WTC11 (cell line): ENCODE data around the gene MPC1. TPM values are rescaled to one million over a fixed set of nuclear protein-coding genes. Genes with fewer than 3 reads are reported as not detected.
"Not testable (repeated sequence)": the region's sequence is repeated elsewhere in the genome, so short reads cannot be mapped to it uniquely, and the experiment has no call there.

ENCODE experiments used
- ATAC-seq: fragments of 200-7000 bp; cut with Tn5 transposase; 2 replicates; pipeline ENCODE4 v1.10.0; 2021; ENCODE audit warnings: mild to moderate bottlenecking, moderate library complexity
- CTCF ChIA-PET: fragments of 300-600 bp; sonication (Branson Sonifier 250); formaldehyde crosslinking; loops from one replicate; lab custom pipeline; 2021; ENCODE audit warnings: antibody characterized with exemption; lab: Charles Lee
- POLR2A ChIA-PET: fragments of 350-600 bp; sonication (Branson Sonifier 250); formaldehyde crosslinking; loops from one replicate; lab custom pipeline; 2021; ENCODE audit warnings: antibody characterized with exemption; lab: Charles Lee
- DNase-seq: peaks from one replicate; pipeline ENCODE4 v3.0.0; 2021; ENCODE audit warnings: low spot score
- H3K27ac Mint-ChIP-seq: 2 replicates; pipeline ENCODE4 v1.8.0; 2021; ENCODE audit warnings: mixed read lengths
- H3K27me3 Mint-ChIP-seq: 2 replicates; pipeline ENCODE4 v1.8.0; 2021; ENCODE audit warnings: low read depth, mild to moderate bottlenecking, moderate library complexity, mixed read lengths
- H3K36me3 Mint-ChIP-seq: 2 replicates; pipeline ENCODE4 v1.8.0; 2021; ENCODE audit warnings: mixed read lengths
- H3K4me1 Mint-ChIP-seq: 2 replicates; pipeline ENCODE4 v1.8.0; 2022; ENCODE audit warnings: mixed read lengths
- H3K4me3 Mint-ChIP-seq: 2 replicates; pipeline ENCODE4 v1.8.0; 2021; ENCODE audit warnings: mild to moderate bottlenecking, moderate library complexity, mixed read lengths
- H3K9me3 Mint-ChIP-seq: 2 replicates; pipeline ENCODE4 v1.8.0; 2021; ENCODE audit warnings: mixed read lengths
- ARID4B ChIP-seq: sonication (generic); formaldehyde crosslinking; IDR thresholded peaks from 2 replicates; pipeline ENCODE4 v1.8.0; 2023; ENCODE audit warnings: missing genetic modification reagents, mild to moderate bottlenecking, borderline replicate concordance
- CDX4 ChIP-seq: fragments of 250-450 bp; sonication (Bioruptor Pico); IDR thresholded peaks from 2 replicates; pipeline ENCODE4 v1.9.0; 2021; ENCODE audit warnings: moderate library complexity, mild to moderate bottlenecking, inconsistent platforms, borderline replicate concordance
- ERG ChIP-seq: fragments of 250-450 bp; sonication (Bioruptor Pico); IDR thresholded peaks from 2 replicates; pipeline ENCODE4 v1.8.0; 2021; ENCODE audit warnings: mild to moderate bottlenecking
- ESRRA ChIP-seq: sonication (generic); formaldehyde crosslinking; IDR thresholded peaks from 2 replicates; pipeline ENCODE4 v1.8.1; 2022; ENCODE audit warnings: mild to moderate bottlenecking, missing genetic modification reagents, borderline replicate concordance
- GTF2I ChIP-seq: fragments of 250-450 bp; sonication (Bioruptor Pico); conservative IDR thresholded peaks from 2 replicates; pipeline ENCODE4 v1.4.0; 2021; ENCODE audit warnings: mild to moderate bottlenecking
- IRF2 ChIP-seq: sonication (generic); formaldehyde crosslinking; IDR thresholded peaks from 2 replicates; pipeline ENCODE4 v1.8.0; 2022; ENCODE audit warnings: low read depth, missing genetic modification reagents, borderline replicate concordance
- JUN ChIP-seq: sonication (generic); formaldehyde crosslinking; IDR thresholded peaks from 2 replicates; pipeline ENCODE4 v1.8.0; 2023; ENCODE audit warnings: mild to moderate bottlenecking, missing genetic modification reagents
- MAX ChIP-seq: sonication (generic); formaldehyde crosslinking; IDR thresholded peaks from 2 replicates; pipeline ENCODE4 v1.8.0; 2022; ENCODE audit warnings: mild to moderate bottlenecking, missing genetic modification reagents
- ZNF121 ChIP-seq: sonication (generic); formaldehyde crosslinking; IDR thresholded peaks from 2 replicates; pipeline ENCODE4 v1.8.0; 2023; ENCODE audit warnings: missing genetic modification reagents
- ZNF138 ChIP-seq: sonication (generic); formaldehyde crosslinking; conservative IDR thresholded peaks from 2 replicates; pipeline ENCODE4 v1.8.1; 2022; ENCODE audit warnings: mild to moderate bottlenecking, moderate library complexity, missing genetic modification reagents
- ZNF671 ChIP-seq: fragments of 250-450 bp; sonication (Bioruptor Pico); IDR thresholded peaks from 2 replicates; pipeline ENCODE4 v1.8.0; 2021; ENCODE audit warnings: mild to moderate bottlenecking
- total RNA-seq: library from RNA; stranded (reverse); gene quantifications from 3 replicates; pipeline ENCODE4 v1.2.3, GENCODE V29; 2021
- TF ChIP-seq, protein P1 (sequence below): fragments of 200-600 bp; IDR thresholded peaks from 2 replicates; pipeline ENCODE4 v1.8.0; 2022; ENCODE audit warnings: antibody characterized with exemption
- TF ChIP-seq, protein P2 (sequence below): sonication (generic); formaldehyde crosslinking; IDR thresholded peaks from 2 replicates; pipeline ENCODE4 v1.8.0; 2022; ENCODE audit warnings: mild to moderate bottlenecking, missing genetic modification reagents
- TF ChIP-seq, protein P3 (sequence below): sonication (generic); formaldehyde crosslinking; IDR thresholded peaks from 2 replicates; pipeline ENCODE4 v1.8.1; 2023; ENCODE audit warnings: mild to moderate bottlenecking, missing genetic modification reagents, moderate library complexity

Gene MPC1
- total RNA-seq, 1 experiment from 2014 or later: 10.7 TPM

GRCh38 chr6:166383802-166384363 is 1.1 kb upstream of the MPC1 start:
- H3K36me3 Mint-ChIP-seq, ATAC-seq, H3K9me3 Mint-ChIP-seq, H3K27me3 Mint-ChIP-seq, DNase-seq, CTCF ChIA-PET: not testable (repeated sequence)
- Mint-ChIP-seq H3K4me1 (peaks cover 12% of the 10 kb centered on the region), H3K4me3 (peak overlapping the region; percentile 82), H3K27ac (peak overlapping the region; percentile 77)
- peak; percentile 88; the same call in 1 of the 2 replicates for TF ChIP-seq ZNF121 (CRISPR knock-in tag)
- TF ChIP-seq GTF2I (CRISPR knock-in tag): peak; percentile 85
- POLR2A ChIA-PET: interaction anchor here (0.6 kb wide), 1 partner anchor 8 kb away, joined by 3 read pairs; no protein-coding TSS in a partner anchor

GRCh38 chr6:166382500-166382932 is 224 bp downstream of the MPC1 start:
- DNase-seq (no peak), ATAC-seq (no peak)
- ChIA-PET CTCF (no interaction called here), POLR2A (no interaction called here)
- H3K36me3 Mint-ChIP-seq: no peaks in the 10 kb centered on the region
- H3K9me3 Mint-ChIP-seq: no peaks in the 10 kb centered on the region
- no peak overlapping the region for H3K27ac Mint-ChIP-seq
- H3K4me1 Mint-ChIP-seq: peaks cover 9% of the 10 kb centered on the region
- H3K27me3 Mint-ChIP-seq: no peaks in the 10 kb centered on the region; the same call in 1 of the 2 replicates
- H3K4me3 Mint-ChIP-seq: peak overlapping the region; percentile 79
- no peak for TF ChIP-seq ZNF671 (CRISPR knock-in tag)
- TF ChIP-seq, protein P1, sequence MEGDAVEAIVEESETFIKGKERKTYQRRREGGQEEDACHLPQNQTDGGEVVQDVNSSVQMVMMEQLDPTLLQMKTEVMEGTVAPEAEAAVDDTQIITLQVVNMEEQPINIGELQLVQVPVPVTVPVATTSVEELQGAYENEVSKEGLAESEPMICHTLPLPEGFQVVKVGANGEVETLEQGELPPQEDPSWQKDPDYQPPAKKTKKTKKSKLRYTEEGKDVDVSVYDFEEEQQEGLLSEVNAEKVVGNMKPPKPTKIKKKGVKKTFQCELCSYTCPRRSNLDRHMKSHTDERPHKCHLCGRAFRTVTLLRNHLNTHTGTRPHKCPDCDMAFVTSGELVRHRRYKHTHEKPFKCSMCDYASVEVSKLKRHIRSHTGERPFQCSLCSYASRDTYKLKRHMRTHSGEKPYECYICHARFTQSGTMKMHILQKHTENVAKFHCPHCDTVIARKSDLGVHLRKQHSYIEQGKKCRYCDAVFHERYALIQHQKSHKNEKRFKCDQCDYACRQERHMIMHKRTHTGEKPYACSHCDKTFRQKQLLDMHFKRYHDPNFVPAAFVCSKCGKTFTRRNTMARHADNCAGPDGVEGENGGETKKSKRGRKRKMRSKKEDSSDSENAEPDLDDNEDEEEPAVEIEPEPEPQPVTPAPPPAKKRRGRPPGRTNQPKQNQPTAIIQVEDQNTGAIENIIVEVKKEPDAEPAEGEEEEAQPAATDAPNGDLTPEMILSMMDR: no peak
- TF ChIP-seq, protein P2, sequence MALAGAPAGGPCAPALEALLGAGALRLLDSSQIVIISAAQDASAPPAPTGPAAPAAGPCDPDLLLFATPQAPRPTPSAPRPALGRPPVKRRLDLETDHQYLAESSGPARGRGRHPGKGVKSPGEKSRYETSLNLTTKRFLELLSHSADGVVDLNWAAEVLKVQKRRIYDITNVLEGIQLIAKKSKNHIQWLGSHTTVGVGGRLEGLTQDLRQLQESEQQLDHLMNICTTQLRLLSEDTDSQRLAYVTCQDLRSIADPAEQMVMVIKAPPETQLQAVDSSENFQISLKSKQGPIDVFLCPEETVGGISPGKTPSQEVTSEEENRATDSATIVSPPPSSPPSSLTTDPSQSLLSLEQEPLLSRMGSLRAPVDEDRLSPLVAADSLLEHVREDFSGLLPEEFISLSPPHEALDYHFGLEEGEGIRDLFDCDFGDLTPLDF (CRISPR knock-in tag): no peak
- TF ChIP-seq JUN: no peak
- TF ChIP-seq, protein P3, sequence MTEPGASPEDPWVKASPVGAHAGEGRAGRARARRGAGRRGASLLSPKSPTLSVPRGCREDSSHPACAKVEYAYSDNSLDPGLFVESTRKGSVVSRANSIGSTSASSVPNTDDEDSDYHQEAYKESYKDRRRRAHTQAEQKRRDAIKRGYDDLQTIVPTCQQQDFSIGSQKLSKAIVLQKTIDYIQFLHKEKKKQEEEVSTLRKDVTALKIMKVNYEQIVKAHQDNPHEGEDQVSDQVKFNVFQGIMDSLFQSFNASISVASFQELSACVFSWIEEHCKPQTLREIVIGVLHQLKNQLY (CRISPR knock-in tag): no peak
- no peak for TF ChIP-seq IRF2 (CRISPR knock-in tag)
- no peak for TF ChIP-seq CDX4 (CRISPR knock-in tag)
- TF ChIP-seq ZNF138 (CRISPR knock-in tag): no peak
- no peak for TF ChIP-seq ESRRA

DNA sequence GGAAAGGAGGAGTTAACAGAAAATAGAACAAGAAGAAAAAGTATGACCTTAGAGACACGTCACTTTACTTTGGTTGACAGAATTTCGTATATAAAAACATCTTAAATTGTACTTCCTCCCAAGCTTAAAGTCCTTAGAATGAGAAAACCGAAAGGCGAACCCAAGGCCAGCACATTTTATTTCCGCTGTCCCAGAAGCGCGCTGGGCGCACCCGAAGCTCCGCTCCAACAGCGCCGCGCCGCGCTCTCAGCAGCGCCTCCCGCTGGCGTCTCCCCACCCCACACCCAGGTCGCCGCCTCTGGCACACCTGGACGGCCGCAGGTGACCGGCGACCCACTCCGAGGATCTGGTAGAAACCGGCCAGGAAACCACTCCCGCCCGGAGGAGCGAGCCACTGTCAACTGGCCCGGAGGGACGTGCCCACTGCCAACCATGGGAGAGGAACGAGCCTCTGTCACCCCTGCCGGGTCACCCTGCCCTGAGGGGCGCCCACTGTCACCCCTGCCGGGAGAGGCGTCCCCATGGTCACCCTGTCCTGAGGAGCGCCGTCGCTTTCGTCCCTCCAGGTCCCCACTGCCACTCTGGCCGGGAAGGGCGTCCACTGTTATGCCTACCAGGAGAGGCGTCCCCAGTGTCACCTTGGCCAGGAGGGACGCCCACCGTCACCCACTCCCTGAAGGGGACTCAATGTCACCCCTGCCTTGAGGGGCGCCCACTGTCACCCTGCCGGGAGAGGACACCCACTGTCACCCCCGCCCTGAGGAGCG is 824 bp downstream of the MPC1 start:
- Mint-ChIP-seq H3K27me3 (no peaks in the 10 kb centered on the region; the same call in 1 of the 2 replicates), H3K9me3 (no peaks in the 10 kb centered on the region), H3K4me1 (peaks cover 8% of the 10 kb centered on the region), H3K36me3 (no peaks in the 10 kb centered on the region), H3K4me3 (peak overlapping the region; percentile 79), H3K27ac (peak overlapping the region; percentile 36; the same call in 1 of the 2 replicates)
- ChIA-PET POLR2A (interaction anchor here (1.1 kb wide), 2 partner anchors 18 to 51 kb away, joined by 3 to 5 read pairs; no protein-coding TSS in a partner anchor), CTCF (interaction anchor here (0.6 to 2.9 kb wide), 33 partner anchors 8 to 635 kb away, joined by 3 to 27 read pairs (median 4); partner anchors contain the start of genes PRR18, RPS6KA2 and SFT2D1)
- peak; percentile 50 for ATAC-seq
- peak; percentile 87 for DNase-seq
- no peak for TF ChIP-seq JUN
- TF ChIP-seq ERG (CRISPR knock-in tag): no peak
- peak; percentile 62 for TF ChIP-seq ARID4B
- TF ChIP-seq, protein P1: peak; percentile 81
- peak; percentile 28; the same call in 1 of the 2 replicates for TF ChIP-seq MAX (CRISPR knock-in tag)
